CD4-positive, alpha-beta T cell treated with Interleukin-12 subunit alpha and Interleukin-12 subunit beta, for 1 hour (primary cell): ENCODE data around the gene MYO6.

Experiments used
- DNase-seq: peaks from one replicate; pipeline ENCODE4 v3.0.0-alpha.2; 2020

MYO6 gene

DNA sequence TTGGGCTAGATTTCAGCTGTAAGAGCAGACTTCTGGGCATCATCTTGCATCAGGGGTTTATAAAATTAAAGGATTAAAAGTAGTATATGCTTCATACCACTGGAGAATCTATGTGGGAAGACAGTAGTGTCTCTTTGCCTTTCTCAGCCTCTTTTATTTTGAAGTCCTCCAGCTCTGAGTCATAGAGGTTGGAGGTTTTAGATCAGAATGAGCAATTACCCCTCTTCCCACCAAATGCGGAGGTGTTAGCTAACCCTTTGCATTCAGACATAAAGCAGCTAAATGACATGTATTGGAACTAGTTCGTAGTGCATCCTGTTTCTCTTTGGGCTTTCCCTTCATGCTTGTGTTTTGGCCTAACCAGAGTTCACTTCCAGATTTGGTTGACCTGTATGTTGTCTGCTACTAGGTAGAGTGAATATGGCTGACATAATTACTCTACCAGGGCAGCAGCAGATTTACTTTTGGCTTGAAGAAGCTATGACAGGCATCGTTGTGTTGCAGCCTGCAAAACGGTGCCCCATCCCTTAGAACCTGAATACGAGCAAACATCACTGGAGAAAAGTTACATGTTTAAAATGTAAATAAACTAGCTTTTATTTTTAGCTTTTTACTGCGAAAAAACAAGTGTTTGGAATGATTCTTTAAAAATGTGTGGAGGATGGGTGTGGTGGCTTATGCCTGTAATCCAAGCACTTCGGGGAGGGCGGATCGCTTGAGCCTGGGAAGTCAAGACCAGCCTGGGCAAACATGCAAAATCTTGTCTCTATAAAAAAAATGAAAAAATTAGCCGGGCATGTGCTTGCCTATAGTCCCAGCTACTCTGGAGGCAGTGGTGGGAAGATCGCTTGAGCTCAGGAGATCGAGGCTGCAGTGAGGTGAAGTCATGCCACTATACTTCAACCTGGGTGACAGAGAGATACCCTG is 82.2 kb downstream of the MYO6 start:
- DNase-seq: no peak

DNA sequence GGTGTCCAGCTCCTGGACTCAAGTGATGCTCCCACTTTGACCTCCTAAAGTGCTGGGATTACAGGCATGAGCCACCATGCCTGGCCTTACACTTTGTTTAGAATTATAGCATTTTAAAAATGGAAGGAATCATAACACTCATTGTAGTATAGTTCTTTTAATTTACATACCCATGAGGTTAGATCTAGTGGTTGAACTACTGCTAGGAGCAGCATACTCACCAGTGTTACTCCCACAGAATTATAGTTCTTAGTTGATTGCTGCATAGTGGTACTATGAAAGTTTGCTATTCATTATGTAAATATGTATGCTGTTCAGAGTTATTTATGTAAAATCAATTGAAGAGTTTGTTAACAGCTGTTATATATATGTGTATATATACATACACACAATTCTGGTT is 85.4 kb downstream of the MYO6 start:
- DNase-seq: no peak

DNA sequence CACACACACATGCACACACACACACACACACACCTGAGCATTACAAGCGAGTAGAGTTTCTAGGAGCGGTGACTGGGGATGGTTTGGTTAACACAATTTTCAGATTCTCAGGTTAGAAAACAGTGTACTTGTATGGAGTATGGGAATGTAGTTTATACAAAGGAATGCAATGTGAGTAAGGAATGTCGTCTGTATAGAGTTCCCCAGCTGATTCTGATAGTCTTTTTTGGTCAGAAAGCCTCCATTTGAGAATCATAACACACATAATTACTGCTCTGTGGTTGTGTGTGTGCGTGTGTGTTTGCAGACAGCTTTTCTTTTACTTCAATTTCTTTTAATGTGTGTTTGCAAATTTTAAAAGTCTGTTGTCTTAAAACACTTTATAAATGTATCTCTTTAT is 93.2 kb downstream of the MYO6 start:
- no peak for DNase-seq

DNA sequence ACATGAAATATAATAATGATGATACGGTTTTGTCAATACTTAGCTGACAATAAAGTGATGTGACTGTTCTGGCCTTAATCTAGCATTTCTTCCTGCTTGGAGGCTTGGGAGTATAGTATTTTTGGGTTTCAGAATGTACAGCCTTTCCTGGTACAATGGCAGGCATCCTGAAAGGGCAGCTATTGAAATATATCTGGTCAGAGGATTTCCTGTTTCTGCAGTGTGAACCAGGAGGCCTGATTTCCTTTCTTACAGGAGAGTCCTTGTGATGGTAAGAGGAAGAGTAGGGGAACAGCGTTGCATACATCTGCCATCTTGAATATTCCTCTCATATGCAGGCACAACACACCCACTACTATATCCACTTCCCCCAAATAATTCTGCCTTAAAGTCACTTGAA is 93.7 kb downstream of the MYO6 start:
- DNase-seq: no peak

DNA sequence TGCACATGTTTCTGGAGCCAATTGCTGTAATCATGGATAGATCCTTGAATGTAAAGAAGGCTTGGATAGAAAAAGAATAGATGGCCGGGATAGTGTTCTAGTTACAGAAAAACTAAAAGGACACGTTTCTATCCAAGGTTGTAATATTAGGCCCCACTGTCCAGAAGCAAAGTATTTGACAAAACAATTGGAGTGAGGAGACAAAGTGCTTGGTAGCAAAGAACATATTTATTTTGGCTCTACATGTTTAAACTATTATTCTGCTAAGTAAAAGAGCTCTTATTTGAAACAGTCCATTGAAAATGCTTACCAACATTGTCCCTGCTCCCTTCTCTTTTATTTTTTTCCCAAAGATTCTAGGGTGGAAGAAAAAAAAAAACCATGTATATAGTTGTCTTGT is 94.4 kb downstream of the MYO6 start:
- DNase-seq: no peak

DNA sequence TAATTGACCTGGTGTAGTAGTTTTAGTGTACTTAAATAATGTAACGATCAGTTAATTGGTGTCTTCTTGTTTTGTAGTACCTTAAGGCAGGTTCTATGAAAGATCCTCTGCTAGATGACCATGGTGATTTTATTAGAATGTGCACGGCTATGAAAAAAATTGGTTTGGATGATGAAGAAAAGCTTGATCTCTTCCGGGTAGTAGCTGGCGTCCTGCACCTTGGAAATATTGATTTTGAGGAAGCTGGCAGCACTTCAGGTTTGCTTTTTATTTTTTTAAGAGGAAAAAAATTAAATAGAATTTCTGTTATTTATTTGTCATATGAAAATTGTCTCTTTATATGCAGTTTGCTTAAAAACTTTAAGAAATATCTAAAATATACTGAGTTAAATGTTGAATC is 99.2 kb downstream of the MYO6 start:
- DNase-seq: no peak

DNA sequence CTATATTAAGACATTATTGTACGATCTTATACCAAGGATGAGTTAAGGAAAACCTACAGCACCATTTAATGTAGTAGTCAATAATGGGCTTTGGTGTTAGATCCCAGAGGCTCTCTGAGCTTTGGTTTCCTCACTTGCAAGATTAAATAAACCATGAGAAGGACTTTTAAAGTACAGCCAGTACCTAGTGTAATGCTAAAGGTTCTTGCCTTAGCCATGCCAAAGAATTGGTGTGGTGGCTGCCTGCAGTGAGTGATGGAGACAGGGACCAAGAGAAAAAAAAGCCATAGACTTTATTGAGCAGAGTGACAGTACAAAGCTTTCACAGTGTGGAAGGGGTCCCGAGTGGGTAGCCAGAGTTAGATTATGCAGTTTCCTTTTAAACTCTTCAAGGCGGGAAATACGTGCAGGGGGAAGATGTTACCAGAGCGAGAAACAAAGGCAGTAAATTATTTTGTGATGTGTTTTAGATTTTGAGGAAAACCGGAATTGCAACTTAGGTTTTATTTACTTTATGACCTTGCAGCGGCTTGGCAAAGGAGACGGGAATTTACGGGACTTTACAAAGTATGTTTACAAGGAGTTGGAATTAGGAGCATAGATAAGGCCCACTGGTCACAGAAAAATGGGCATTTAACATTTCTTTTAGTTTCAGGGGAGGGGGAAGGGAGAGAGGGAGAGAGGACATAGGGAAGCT is 100.4 kb downstream of the MYO6 start:
- DNase-seq: no peak

DNA sequence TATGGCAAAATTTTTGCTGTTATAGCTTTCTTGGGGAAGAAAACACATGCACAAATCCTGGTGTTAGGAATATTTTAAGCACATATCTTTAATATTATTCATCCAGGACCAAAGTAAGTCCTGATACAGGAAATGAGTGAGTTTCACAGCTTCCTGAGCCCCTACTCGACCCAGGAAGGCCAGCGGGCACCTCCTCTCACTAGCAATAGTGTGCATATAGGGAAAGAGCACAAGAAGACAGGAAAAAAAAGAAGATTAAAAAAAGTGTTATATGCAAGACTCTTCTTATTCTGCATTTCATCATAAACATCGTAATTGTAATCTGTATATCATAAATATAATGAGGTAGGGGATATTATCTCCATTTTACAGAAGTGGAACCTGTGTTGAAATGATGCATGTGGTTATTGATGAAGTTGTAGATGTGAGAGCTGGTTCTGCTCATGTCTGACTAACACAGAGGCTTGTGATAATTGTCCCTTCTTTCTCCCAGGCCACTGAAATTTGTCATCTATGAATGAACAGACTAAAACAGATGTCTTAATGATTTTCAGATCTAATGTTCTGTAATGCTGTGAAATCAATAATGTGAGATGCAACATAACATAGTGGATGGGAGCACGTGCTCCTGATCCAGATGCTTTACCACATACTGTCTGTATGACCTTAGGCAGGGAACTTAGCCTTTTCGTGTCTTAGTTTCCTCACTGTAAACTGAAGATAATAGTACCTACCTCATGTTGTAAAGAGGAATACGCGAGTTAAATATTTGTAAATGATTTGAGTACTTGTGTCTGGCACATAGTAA is 101.2 kb downstream of the MYO6 start:
- no peak for DNase-seq

DNA sequence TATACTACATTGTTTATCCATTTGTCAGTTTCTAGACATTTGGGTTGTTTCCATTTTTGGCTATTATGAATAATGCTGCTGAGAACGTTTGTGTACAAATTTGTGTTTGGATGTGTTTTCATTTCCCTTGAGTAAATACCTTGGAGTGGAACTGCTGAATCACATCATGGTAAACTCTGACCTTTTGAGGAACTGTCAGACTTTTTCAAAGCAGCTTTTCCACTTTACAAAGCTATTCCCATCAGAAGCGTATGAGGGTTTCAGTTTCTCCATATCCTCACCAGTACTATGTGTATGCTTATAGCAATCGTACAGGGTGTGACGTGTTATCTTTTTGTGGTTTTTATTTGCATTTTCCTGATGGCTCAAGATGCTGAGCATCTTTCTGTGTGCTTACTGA is 103.7 kb downstream of the MYO6 start:
- DNase-seq: no peak

DNA sequence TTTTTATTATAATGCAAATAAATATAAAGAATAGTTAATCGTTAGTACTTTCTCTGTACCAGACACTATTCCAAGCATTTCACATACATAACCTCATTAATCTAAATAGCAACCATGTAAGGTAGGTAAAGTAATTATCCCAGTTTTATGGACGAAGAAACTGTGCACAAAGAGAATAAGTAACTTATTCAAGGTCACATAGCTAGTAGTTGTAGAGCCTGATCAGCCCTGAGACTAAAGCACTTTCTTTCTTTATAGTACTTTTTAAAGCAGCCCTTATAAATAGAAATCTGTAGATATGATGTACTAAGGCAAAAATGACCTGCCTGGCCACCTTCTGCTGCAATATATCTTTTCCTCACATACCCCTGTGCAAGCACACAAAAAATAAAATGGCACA is 104.8 kb downstream of the MYO6 start:
- no peak for DNase-seq

DNA sequence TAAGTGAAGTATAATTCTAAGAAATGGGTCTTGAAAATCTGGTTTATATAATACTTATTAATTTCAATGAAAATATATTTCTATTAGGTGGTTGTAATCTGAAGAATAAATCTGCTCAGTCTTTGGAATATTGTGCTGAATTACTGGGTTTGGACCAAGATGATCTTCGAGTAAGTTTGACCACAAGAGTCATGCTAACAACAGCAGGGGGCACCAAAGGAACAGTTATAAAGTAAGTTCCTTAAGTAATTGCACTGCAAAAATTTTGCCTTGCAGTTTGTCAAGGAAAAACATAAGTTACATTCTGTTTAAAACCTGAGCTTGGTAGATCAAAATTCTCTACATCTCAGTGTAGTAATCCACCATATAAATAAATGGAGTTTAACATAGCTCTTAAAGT is 106.0 kb downstream of the MYO6 start:
- peak; percentile 30 for DNase-seq

DNA sequence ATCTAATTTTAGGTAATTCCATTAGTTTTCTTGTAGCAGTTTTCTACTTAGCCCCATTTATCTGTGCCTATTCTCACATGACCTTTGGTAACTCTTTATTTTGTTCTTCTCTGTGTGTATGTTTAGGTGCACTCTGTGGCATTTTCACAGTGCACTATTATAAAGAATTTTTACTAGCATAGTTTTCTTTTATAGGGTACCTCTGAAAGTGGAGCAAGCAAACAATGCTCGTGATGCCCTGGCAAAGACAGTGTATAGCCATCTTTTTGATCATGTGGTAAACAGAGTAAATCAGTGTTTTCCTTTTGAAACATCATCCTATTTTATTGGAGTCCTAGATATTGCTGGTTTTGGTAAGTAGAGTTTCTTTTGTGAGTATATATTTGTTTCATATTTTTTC is 107.9 kb downstream of the MYO6 start:
- no peak for DNase-seq

DNA sequence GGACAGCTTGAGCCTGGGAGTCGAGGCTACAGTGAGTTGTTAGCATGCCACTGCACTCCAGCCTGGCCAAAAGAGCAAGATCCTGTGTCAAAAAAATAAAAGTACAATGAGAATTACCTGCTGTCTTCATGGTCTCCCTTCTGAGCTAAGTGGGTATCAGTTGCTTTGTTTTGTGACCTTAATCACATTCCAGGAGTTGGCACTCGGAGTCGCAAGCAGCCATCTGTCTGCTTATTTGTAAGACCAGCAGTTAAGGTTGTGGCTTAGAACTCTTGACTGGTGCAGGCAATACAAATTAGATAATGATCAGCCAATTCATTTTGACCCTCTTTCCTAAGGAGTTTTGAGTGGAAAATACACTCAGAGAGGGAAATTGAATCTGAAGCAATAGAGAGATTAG is 114.0 kb downstream of the MYO6 start:
- DNase-seq: no peak

DNA sequence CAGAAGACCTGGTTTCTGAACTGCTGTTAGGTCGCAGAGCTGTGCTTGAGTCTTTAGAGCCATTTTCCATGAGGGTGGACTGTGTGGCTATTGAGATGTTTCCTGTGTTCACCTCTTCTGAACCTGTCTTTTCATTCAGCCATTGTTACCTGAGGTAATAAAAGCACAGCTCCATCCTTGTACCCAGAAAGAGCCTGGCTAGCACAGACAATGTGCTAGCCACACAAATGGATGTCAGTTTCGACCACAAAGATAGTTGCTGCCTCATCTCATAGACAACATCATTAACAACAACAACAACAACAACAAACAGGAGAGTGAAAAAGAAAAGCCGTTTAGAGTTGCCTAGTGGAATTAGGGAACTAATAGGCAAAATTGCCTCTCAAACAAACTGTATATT is 114.7 kb downstream of the MYO6 start:
- no peak for DNase-seq

DNA sequence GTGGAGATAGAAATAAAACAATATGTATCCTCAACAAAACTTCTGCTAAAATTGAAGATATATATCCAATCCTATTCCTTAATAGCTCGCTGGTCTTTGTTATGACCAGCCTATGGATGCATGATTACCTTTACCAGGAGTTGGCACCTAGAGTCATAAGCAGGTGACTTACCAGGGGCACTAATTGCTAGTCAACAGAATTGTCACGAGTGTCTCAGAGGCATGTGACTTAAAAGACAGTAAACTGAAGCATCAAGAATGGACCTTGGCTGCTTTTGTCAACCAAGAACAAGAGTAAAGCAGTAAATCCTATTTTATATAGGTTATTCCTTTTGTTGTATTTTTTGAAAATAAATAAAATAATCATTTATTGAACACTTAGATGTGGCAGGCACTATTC is 115.4 kb downstream of the MYO6 start:
- no peak for DNase-seq

DNA sequence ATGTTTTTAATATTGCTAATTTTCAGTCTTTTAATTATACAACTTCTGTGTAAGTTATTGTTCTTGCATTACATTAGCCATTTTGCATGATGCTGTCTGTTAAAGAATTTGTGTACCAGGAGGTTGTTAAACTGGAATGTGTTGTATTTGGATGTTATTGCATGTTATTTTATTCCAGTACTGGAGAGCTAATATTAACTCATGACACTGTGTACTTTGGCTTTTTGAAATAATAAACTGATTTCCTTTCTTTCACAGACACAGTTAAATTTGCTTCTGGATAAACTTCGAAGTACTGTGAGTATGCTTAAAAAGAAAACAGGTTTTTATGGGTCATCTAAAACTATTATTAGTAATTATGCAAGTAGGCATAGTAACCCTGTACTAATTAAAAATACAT is 121.3 kb downstream of the MYO6 start:
- no peak for DNase-seq

DNA sequence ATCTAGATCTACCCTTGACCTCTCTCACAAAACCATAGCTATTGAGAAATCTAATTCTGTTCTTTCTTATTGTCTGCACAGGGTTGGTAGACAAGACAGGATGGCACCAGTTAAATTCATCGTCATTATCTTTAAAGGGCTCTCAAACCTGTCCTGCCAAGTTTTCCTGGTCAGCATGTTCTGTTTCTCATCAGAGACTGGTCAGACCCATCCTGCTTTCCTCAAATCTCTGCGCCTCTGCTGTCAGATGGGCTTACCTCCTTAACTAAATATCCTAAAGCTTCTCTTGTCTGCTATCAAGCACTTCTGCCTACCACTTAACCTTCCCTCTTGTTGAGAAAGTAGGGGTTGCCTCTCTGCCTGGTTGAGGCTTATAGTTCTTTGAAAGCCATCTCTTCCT is 125.2 kb downstream of the MYO6 start:
- no peak for DNase-seq

DNA sequence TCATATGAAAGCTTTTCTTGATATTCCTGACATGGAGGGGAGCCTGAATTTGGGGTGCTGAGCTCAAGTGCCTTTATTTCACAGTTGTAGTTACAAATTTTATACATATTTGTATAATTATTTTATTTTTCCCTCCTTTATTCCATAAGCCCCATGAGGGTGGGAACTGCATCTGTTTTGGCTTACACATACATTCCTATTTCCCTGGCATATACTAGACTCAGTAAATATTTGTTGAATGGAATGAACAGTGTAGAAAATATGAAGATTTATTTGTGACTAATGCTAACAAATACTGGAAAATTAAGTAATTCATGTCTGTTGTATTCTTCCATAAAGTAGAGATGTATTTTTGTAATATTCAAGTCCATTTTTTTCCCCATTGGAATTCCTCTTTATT is 127.1 kb downstream of the MYO6 start:
- DNase-seq: no peak

DNA sequence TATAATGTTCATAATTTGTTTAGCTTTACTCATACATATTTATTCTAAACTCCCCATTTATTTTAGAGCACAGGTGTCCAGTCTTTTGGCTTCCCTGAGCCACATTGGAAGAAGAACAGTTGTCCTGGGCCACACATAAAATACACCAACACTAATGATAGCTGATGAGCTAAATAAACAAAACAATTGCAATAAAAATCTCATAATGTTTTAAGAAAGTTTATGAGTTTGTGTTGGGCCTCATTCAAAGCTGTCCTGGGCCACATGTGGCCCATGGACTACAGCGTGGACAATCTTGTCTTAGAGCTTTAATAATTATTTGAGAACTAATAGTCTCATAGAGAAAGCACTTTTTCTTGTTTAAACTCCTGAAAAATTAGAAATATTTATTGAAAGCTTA is 131.3 kb downstream of the MYO6 start:
- no peak for DNase-seq

DNA sequence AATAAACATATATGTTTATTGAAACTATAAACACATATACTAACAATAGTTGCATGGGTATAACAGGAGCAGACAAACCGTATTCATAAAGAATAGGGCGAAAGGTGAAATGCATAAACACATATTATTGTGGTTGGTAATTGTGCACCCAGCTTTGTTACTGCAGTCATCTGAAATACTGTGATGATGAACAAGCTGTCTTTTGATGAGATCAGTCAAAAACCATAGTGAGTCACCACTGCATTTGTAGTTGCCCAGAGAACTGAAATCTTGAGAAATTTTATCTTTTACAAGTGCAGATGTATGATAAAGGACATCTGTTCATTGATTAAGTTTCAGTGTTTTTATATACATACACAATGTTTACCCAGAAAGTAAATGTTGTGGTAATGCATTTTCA is 133.7 kb downstream of the MYO6 start:
- no peak for DNase-seq

DNA sequence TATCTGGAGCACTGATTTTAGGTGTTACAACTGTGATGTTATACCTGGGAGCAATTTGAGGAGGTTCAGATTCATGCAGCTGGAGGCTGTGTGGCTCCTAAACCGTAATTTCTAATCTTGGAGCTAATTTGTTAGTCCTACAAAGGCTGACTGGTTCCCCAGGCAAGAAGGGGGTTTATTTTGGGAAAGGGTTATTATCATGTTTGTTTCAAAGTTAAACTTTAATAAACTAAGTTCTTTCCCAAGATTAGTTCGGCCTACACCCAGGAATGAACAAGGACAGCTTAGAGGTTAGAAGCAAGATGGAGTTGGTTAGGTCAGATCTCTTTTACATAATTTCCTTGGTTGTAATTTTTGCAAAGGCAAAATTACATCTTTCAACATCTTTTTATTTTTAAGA is 135.8 kb downstream of the MYO6 start:
- no peak for DNase-seq

DNA sequence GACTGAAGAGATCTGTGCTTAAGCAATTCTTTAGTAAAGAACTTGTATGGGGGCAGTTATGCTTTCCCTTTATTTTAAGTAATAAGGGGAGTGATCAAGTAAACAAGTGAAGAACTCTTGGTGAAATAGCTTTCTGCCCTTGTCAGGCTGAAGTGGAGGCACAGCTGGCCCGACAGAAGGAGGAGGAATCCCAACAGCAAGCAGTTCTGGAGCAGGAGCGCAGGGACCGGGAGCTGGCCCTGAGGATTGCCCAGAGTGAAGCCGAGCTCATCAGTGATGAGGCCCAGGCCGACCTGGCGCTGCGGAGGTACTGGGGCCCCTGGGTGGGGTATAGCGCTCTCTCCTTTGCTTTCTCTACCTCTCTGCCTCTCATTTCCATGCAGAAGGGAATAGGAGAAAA is 143.3 kb downstream of the MYO6 start:
- DNase-seq: no peak

DNA sequence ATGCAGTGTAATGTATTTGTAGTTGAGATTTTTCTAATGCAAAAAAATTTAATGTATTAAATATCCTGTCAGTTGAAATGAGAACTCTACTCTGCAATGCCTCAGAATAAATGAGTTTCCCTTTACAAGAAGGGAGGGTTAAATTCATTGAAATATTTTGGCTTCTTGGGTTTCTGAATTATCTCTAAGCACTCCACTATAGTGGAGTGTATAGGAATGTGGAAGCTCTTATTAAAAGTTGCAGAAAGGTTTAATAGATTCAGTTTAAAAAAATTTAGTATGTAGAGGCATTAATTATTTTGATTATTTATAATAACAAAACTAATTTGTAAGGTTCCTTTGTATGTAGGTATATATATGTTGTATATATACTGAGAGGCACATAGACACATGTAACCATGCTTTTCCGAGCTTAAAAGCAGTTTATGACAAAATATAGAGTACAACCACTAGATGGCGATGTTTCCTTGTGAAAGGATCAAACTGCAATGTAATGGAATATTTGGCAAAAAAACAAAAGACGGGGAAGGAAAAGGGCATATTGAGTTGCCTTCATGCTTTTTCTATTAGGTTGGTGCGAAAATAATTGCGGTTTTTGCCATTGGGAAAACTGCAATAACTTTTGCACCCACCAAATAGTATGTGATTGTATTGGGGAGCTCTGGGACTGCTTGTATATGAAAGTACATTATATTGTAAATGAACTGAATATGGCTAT is 144.2 kb downstream of the MYO6 start:
- DNase-seq: peak; percentile 45
